Osteoblast (primary cell): ENCODE measurements around the gene HCRTR1. TPM values are rescaled to one million over a fixed set of nuclear protein-coding genes. Genes with fewer than 3 reads are reported as not detected.

Experiments
- DNase-seq: peaks from one replicate; pipeline ENCODE4 v3.0.0; 2011; ENCODE audit warnings: low spot score, mixed read lengths; ENCODE audit not compliant: insufficient read length; ENCODE audit errors: missing footprints
- H2AFZ ChIP-seq: 2 replicates; pipeline ENCODE4 v1.6.0; 2011; ENCODE audit warnings: mild to moderate bottlenecking, low read length
- H3K27ac ChIP-seq: 2 replicates; pipeline ENCODE4 v1.5.1; 2011; ENCODE audit warnings: mild to moderate bottlenecking, low read depth, low read length, moderate library complexity
- H3K27me3 ChIP-seq: 2 replicates; pipeline ENCODE4 v1.6.0; 2012; ENCODE audit warnings: mild to moderate bottlenecking, control low read depth, inconsistent platforms, low read length, moderate library complexity; ENCODE audit not compliant: insufficient read depth
- H3K36me3 ChIP-seq: 2 replicates; pipeline ENCODE4 v1.5.1; 2011; ENCODE audit warnings: mild to moderate bottlenecking, low read length, control low read depth, moderate library complexity; ENCODE audit not compliant: insufficient read depth
- H3K4me1 ChIP-seq: 2 replicates; pipeline ENCODE4 v1.5.1; 2011; ENCODE audit warnings: mild to moderate bottlenecking, low read length, control low read depth, moderate library complexity; ENCODE audit not compliant: insufficient read depth
- H3K4me2 ChIP-seq: 2 replicates; pipeline ENCODE4 v1.6.0; 2011; ENCODE audit warnings: mild to moderate bottlenecking, low read length; ENCODE audit not compliant: insufficient read depth
- H3K4me3 ChIP-seq: fragments of 200-600 bp; sonication (generic); 3 replicates; pipeline ENCODE4 v1.5.1; 2012; ENCODE audit warnings: mild to moderate bottlenecking, low read length, inconsistent platforms; ENCODE audit not compliant: insufficient read depth
- H3K79me2 ChIP-seq: 2 replicates; pipeline ENCODE4 v1.6.0; 2012; ENCODE audit warnings: mild to moderate bottlenecking, low read length, control low read depth, inconsistent platforms; ENCODE audit not compliant: insufficient read depth
- H3K9me3 ChIP-seq: 2 replicates; pipeline ENCODE4 v1.5.1; 2011; ENCODE audit warnings: low read depth, low read length, control low read depth
- H4K20me1 ChIP-seq: 2 replicates; pipeline ENCODE4 v1.6.0; 2012; ENCODE audit warnings: mild to moderate bottlenecking, low read length, control low read depth; ENCODE audit not compliant: insufficient read depth
- CTCF ChIP-seq: IDR thresholded peaks from 2 replicates; pipeline ENCODE4 v1.5.1; 2011; ENCODE audit warnings: mild to moderate bottlenecking, low read depth, low read length, moderate library complexity; ENCODE audit errors: extremely low read depth
- total RNA-seq: library from RNA; depleted of rRNA; stranded (reverse); fragments of >200 nt; gene quantifications from 2 replicates; pipeline ENCODE4 v1.2.3, GENCODE V29; 2012

The HCRTR1 gene
- total RNA-seq, 1 donor, result not detected

DNA sequence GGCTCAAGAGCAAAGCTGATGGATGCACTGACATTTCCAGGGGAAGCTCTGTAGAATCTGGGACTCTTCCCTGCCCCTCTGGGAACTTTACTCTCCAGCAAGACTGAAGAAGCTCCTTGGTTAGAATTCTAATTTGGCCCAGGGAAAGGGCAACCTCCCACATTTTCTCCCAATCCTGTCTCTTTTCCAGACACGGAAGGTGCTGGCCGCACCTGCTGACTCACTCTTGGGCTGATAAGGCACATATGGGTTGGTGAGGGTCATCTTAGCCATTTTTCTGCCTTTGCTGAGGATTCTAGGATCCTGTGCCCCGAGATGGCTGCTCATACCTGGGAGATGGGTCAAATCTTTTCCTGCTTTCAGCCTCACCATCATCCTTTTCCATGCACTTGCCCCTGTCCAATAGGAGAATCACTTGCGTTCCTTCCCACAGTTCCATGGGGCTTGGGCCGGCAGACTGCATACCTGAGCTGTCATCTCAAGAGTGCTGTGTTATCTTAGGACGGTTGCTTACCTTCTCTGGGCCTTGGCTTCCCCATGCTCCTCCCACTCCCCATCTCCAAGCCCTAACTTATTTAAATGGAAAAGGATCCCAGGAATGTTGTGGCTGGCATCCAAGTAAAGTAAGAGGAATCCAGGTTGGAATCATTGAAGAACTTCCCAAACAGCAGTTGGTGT, 39.8 kb upstream of the HCRTR1 start:
- Histone ChIP-seq H3K27ac (peak overlapping the region; percentile 51), H3K4me3 (peak overlapping the region; percentile 79), H3K79me2 (peaks cover 12% of the 10 kb centered on the region), H3K36me3 (no peaks in the 10 kb centered on the region), H2AFZ (no peak overlapping the region), H3K4me1 (peaks cover 72% of the 10 kb centered on the region), H4K20me1 (no peaks in the 10 kb centered on the region), H3K9me3 (no peaks in the 10 kb centered on the region), H3K27me3 (no peaks in the 10 kb centered on the region), H3K4me2 (peak overlapping the region; percentile 90)
- DNase-seq, result peak; percentile 80
- TF ChIP-seq CTCF, result no peak

GRCh38 chr1:31579374-31579773, 38.1 kb upstream of the HCRTR1 start:
- Histone ChIP-seq H4K20me1 (no peaks in the 10 kb centered on the region), H3K27ac (peak overlapping the region; percentile 70), H3K4me2 (peak overlapping the region; percentile 47), H3K4me3 (peak overlapping the region; percentile 52), H3K36me3 (peaks cover 12% of the 10 kb centered on the region), H3K27me3 (no peaks in the 10 kb centered on the region), H3K4me1 (peaks cover 72% of the 10 kb centered on the region), H2AFZ (no peak overlapping the region), H3K9me3 (no peaks in the 10 kb centered on the region), H3K79me2 (peaks cover 12% of the 10 kb centered on the region)
- DNase-seq, result peak; percentile 91
- no peak for TF ChIP-seq CTCF

GRCh38 chr1:31580513-31580870, 37.0 kb upstream of the HCRTR1 start:
- Histone ChIP-seq H3K9me3 (no peaks in the 10 kb centered on the region), H4K20me1 (no peaks in the 10 kb centered on the region), H3K4me1 (peaks cover 62% of the 10 kb centered on the region), H3K27ac (peak overlapping the region; percentile 70), H3K36me3 (peaks cover 18% of the 10 kb centered on the region), H3K4me2 (peak overlapping the region; percentile 47), H2AFZ (no peak overlapping the region), H3K4me3 (peak overlapping the region; percentile 52), H3K27me3 (no peaks in the 10 kb centered on the region), H3K79me2 (peaks cover 12% of the 10 kb centered on the region)
- no peak for TF ChIP-seq CTCF
- DNase-seq, result peak; percentile 78

DNA sequence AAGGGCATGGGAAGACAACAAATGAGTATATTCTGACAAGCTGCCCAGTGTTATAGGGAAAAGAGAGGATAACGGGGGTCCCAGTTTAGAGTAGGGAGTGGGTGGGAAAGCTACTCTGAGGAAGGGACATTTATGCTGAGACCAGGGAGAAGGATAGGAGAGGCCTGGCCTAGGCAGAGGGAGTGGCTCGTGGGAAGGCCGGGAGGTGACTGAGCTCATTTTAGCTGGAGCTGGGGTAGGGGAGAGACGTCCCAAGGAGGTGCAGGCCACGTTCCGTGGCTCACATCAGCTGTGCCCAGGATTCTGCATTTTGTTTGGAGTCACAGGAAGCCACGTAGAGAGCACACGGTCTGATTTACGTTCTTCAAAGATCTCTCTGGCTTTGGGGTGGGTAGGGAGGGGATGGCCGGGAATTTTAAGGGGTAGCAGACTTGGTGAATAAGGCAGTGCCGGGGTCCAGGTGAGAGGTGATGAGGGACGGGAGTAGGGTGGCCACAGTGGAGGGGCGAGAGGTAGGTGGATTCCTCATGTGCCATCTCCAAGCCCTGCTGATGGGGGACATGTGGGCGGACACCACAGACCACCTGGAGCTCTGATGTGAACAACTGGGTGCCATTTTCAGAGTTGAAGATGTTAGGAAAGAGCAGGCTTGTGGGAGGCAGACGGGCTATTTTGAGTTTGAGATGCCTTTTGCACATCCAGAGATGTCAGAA, 36.4 kb upstream of the HCRTR1 start:
- Histone ChIP-seq H3K9me3 (no peaks in the 10 kb centered on the region), H3K4me1 (peaks cover 57% of the 10 kb centered on the region), H3K27ac (peak overlapping the region; percentile 40), H3K4me3 (no peak overlapping the region), H4K20me1 (no peaks in the 10 kb centered on the region), H3K36me3 (peaks cover 18% of the 10 kb centered on the region), H3K4me2 (peak overlapping the region; percentile 47), H3K79me2 (peaks cover 12% of the 10 kb centered on the region), H2AFZ (no peak overlapping the region), H3K27me3 (no peaks in the 10 kb centered on the region)
- TF ChIP-seq CTCF, result no peak
- DNase-seq, result peak; percentile 51
